ENCODE data around the gene TMEM131L. TPM values are rescaled to one million over a fixed set of nuclear protein-coding genes. Genes with fewer than 3 reads are reported as not detected.

TMEM131L gene
- total RNA-seq, 3 donors from 2014 or later, result 5.9 to 9.8 (median 6.7) TPM

GRCh38 chr4:153652051-153652784 is 186.1 kb downstream of the TMEM131L start:
- ATAC-seq, result peak; percentile 35
- Histone ChIP-seq H3K4me3 (no peak overlapping the region), H3K36me3 (ENCODE audit: low read depth) (no peaks in the 10 kb centered on the region), H3K4me1 (ENCODE audit: low read depth) (no peaks in the 10 kb centered on the region), H3K9me3 (no peaks in the 10 kb centered on the region)
- intact Hi-C loops (cut with DNase I, micrococcal nuclease), result no loop called here
- no peak for DNase-seq
- TF ChIP-seq CTCF (IDR thresholded peaks at IDR 0.05), result no peak

- ATAC-seq (no peak), DNase-seq (no peak)
- intact Hi-C loops (cut with DNase I, micrococcal nuclease), result no loop called here
- no peaks in the 10 kb centered on the region for H3K36me3 ChIP-seq (ENCODE audit: low read depth)
- H3K9me3 ChIP-seq, result no peaks in the 10 kb centered on the region
- no peak overlapping the region for H3K4me3 ChIP-seq
- TF ChIP-seq CTCF (IDR thresholded peaks at IDR 0.05), result no peak
- no peaks in the 10 kb centered on the region for H3K4me1 ChIP-seq (ENCODE audit: low read depth)
Observed at GRCh38 chr4:153655002-153655541, 188.9 kb downstream of the TMEM131L start.

- peak; percentile 18 for ATAC-seq
Observed at GRCh38 chr4:153655928-153656327, 189.8 kb downstream of the TMEM131L start.

GRCh38 chr4:153661215-153661822 is 195.2 kb downstream of the TMEM131L start:
- H3K9me3 ChIP-seq, result no peaks in the 10 kb centered on the region
- no peak overlapping the region for H3K4me3 ChIP-seq
- no peaks in the 10 kb centered on the region for H3K4me1 ChIP-seq (ENCODE audit: low read depth)
- no peaks in the 10 kb centered on the region for H3K36me3 ChIP-seq (ENCODE audit: low read depth)
- no peak for TF ChIP-seq CTCF (IDR thresholded peaks at IDR 0.05)
- intact Hi-C loops (cut with DNase I, micrococcal nuclease), result no loop called here
- ATAC-seq, result peak; percentile 31
- DNase-seq, result no peak

More at GRCh38 chr4:153655928-153656327, 189.8 kb downstream of the TMEM131L start:
- Histone ChIP-seq H3K4me1 (ENCODE audit: low read depth) (no peaks in the 10 kb centered on the region), H3K4me3 (no peak overlapping the region), H3K36me3 (ENCODE audit: low read depth) (no peaks in the 10 kb centered on the region), H3K9me3 (no peaks in the 10 kb centered on the region)
- intact Hi-C loops (cut with DNase I, micrococcal nuclease), result no loop called here
- no peak for DNase-seq
- no peak for TF ChIP-seq CTCF (IDR thresholded peaks at IDR 0.05)

- no peak for ATAC-seq
- intact Hi-C loops (cut with DNase I, micrococcal nuclease), result no loop called here
- H3K36me3 ChIP-seq (ENCODE audit: low read depth), result no peaks in the 10 kb centered on the region
- no peaks in the 10 kb centered on the region for H3K4me1 ChIP-seq (ENCODE audit: low read depth)
- H3K9me3 ChIP-seq, result no peaks in the 10 kb centered on the region
- no peak overlapping the region for H3K4me3 ChIP-seq
- no peak for DNase-seq
- no peak for TF ChIP-seq CTCF (IDR thresholded peaks at IDR 0.05)
Observed at GRCh38 chr4:153661908-153662307, 195.7 kb downstream of the TMEM131L start.

All from mucosa of descending colon (tissue), 3 donors.